Skeletal muscle tissue (tissue), 4 donors: ENCODE data around the gene PPP1R12B. TPM values are rescaled to one million over a fixed set of nuclear protein-coding genes. Genes with fewer than 3 reads are reported as not detected.
"Not testable (repeated sequence)": the region's sequence is repeated elsewhere in the genome, so short reads cannot be mapped to it uniquely, and the experiment has no call there.

ENCODE experiments used
- H3K27ac ChIP-seq: one replicate; pipeline ENCODE4 v1.7.0; 2013; ENCODE audit warnings: mild to moderate bottlenecking, low read depth, low read length, inconsistent platforms
- H3K27me3 ChIP-seq, 3 donors: one replicate each; pipeline ENCODE4 v1.7.0; 2013; ENCODE audit warnings: low read length in 3 of 3; ENCODE audit not compliant: control insufficient read depth in 3 of 3, insufficient read depth in 3 of 3
- H3K36me3 ChIP-seq, 3 donors: one replicate each; pipeline ENCODE4 v1.7.0; 2013; ENCODE audit warnings: low read length in 3 of 3; ENCODE audit not compliant: control insufficient read depth in 3 of 3, insufficient read depth in 3 of 3
- H3K4me1 ChIP-seq, 3 donors: one replicate each; pipeline ENCODE4 v1.7.0; 2013; ENCODE audit warnings: low read length in 3 of 3, mild to moderate bottlenecking in 3 of 3; ENCODE audit not compliant: control insufficient read depth in 3 of 3, insufficient read depth in 3 of 3
- H3K4me3 ChIP-seq, 3 donors: one replicate each; pipeline ENCODE4 v1.7.0; 2013; ENCODE audit warnings: low read length in 3 of 3
- H3K9ac ChIP-seq, 3 donors: one replicate each; pipeline ENCODE4 v1.7.0; 2013; ENCODE audit warnings: low read length in 3 of 3, mild to moderate bottlenecking in 3 of 3, moderate library complexity in 2 of 3, low read depth in 1 of 3
- H3K9me3 ChIP-seq, 3 donors: one replicate each; pipeline ENCODE4 v1.7.0; 2013; ENCODE audit warnings: low read length in 3 of 3; ENCODE audit not compliant: control insufficient read depth in 3 of 3
- total RNA-seq: library from RNA; depleted of rRNA; stranded (reverse); fragments of >200 nt; gene quantifications from one replicate; pipeline ENCODE4 v1.2.3, GENCODE V29; 2014
- donor health status: Osteomylitis.

PPP1R12B gene
- total RNA-seq, 1 donor from 2014 or later = 73.6 TPM

DNA sequence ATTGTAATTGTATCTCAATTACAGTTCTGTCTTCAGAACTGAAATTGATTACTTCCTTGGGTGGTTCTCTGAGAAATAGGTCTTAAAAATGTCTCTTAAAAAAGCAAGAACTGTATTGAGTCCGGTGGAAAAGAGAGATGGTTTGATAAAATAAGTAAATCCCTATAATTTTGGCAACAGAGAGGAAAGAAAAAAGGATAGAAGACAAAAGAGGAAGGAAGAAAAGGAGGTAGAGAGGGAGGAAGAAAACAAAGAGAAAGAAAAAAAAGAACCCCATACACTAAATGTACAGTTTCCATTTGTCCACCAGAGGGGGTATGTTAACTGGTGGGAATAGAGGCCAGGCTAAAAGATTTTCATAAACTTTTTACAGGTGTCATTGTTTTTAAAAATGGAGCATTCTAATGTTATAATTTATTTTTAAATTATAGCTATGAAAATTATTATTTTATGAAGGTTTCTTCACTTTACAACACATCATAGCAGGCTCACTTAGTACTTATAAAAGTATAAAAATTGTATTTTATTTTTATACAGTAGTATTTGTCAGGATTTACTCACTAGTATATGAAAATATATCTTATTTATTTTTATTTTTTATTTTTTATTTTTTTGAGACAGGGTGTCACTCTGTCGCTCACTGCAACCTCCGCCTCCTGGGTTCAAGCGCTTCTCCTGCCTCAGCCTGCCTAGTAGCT, 4.7 kb upstream of the PPP1R12B start:
- Histone ChIP-seq H3K9ac (no peak overlapping the region), H3K27ac (no peak overlapping the region)

GRCh38 chr1:202348005-202348508, 442 bp upstream of the PPP1R12B start:
- H3K27ac ChIP-seq = peak overlapping the region; percentile 92
- no peaks in the 10 kb centered on the region for H3K27me3 ChIP-seq
- H3K4me1 ChIP-seq = peaks cover 8 to 16% (median 11%) of the 10 kb centered on the region in 3 donors
- H3K9ac ChIP-seq = no peak overlapping the region
- H3K9me3 ChIP-seq = no peaks in the 10 kb centered on the region
- H3K36me3 ChIP-seq = peaks cover 0 to 4% (median 0%) of the 10 kb centered on the region in 3 donors
- H3K4me3 ChIP-seq = peak overlapping the region in 1 of 3 donors; percentile 3

More for the DNA sequence above, 4.7 kb upstream of the PPP1R12B start:
- Histone ChIP-seq H3K27me3 (no peaks in the 10 kb centered on the region), H3K4me1 (peaks cover 1 to 6% (median 6%) of the 10 kb centered on the region in 3 donors), H3K4me3 (no peak overlapping the region), H3K9me3 (no peaks in the 10 kb centered on the region), H3K36me3 (peaks cover 0 to 1% (median 0%) of the 10 kb centered on the region in 3 donors)

- Histone ChIP-seq H3K9me3 (no peaks in the 10 kb centered on the region), H3K9ac (peak overlapping the region; percentile 95 to 98 (median 97)), H3K27ac (peak overlapping the region; percentile 92), H3K4me3 (peak overlapping the region; percentile 93 to 98 (median 94)), H3K27me3 (no peaks in the 10 kb centered on the region), H3K4me1 (peaks cover 8 to 16% (median 11%) of the 10 kb centered on the region in 3 donors), H3K36me3 (peaks cover 0 to 4% (median 0%) of the 10 kb centered on the region in 3 donors)
Observed at GRCh38 chr1:202349206-202349928, 868 bp downstream of the PPP1R12B start.

DNA sequence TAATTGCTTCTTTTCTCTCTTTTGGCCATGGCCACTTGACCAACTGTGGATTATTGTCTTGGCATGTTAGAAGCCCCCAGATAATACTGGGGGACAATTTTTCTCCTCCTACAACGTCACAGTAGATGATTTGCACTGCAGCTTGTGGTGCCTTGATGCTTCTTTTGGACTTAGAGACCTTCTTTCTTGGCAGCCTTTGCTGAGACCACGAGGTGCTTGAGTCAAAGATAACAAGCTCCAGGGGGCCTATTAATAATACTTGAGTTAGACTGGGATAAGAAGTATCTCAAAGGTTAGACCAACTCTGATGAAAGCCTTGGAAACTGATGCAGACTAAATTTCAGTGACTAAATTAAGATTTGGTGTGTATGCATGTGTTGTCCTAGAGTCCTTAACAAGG, 3.2 kb downstream of the PPP1R12B start:
- Histone ChIP-seq H3K27me3 (no peaks in the 10 kb centered on the region), H3K27ac (no peak overlapping the region), H3K36me3 (peaks cover 0 to 4% (median 0%) of the 10 kb centered on the region in 3 donors), H3K4me3 (peak overlapping the region in 2 of 3 donors; percentile 22 to 35), H3K9ac (no peak overlapping the region), H3K9me3 (no peaks in the 10 kb centered on the region), H3K4me1 (peaks cover 8 to 16% (median 11%) of the 10 kb centered on the region in 3 donors)

DNA sequence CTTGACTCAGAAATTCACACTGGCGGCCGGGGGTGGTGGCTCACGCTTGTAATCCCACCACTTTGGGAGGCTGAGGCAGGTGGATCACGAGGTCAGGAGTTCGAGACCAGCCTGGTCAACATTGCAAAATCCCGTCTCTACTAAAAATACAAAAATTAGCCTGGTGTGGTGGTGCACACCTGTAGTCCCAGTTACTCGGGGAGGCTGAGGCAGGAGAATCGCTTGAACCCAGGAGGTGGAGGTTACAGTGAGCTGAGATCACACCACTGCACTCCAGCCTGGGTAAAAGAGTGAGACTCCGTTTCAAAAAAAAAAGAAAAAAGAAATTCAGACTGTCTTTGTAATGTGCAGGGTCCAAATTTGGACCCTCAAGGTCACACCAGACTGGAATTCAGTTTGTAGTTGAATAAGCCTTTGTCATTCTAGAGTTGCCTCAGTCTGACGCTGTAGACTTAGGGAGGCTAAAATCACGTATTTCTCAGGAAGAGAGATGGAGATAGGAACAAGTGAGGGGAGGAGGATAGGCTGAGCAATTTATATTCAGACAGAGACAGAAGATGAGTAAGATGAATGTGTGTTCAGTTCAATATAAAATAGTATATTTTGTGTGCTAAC, 4.2 kb downstream of the PPP1R12B start:
- H3K4me3 ChIP-seq, H3K36me3 ChIP-seq, H3K27ac ChIP-seq, H3K9ac ChIP-seq, H3K27me3 ChIP-seq, H3K9me3 ChIP-seq: not testable (repeated sequence)
- H3K4me1 ChIP-seq = peaks cover 8 to 16% (median 11%) of the 10 kb centered on the region in 3 donors

GRCh38 chr1:202355944-202356553, 7.5 kb downstream of the PPP1R12B start:
- Histone ChIP-seq H3K9me3 (no peaks in the 10 kb centered on the region), H3K4me1 (peaks cover 0 to 10% (median 4%) of the 10 kb centered on the region in 3 donors), H3K27ac (no peak overlapping the region), H3K9ac (no peak overlapping the region), H3K27me3 (no peaks in the 10 kb centered on the region), H3K36me3 (no peaks in the 10 kb centered on the region), H3K4me3 (no peak overlapping the region)

DNA sequence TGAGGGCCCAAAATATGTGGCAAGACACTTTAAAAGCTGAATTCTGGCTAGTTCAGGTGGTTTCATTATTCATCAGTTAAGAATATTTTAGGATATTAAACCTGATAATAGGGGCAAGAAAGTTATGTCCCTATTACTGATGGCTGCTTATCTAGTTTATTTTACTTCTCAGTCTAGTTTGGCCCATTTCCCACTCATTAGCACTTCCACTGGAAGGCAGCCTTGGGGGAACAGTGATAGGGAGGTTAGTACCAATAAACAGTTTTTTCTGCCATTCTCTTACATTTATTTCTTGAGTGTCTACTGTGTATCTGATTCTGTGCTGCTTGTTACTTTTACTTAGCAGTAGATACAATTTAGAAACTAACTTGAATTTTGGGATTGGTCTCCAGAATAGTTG, 9.0 kb downstream of the PPP1R12B start:
- Histone ChIP-seq H3K27me3 (no peaks in the 10 kb centered on the region), H3K9ac (no peak overlapping the region), H3K4me3 (no peak overlapping the region), H3K4me1 (peaks cover 0 to 2% (median 0%) of the 10 kb centered on the region in 3 donors), H3K27ac (no peak overlapping the region), H3K9me3 (no peaks in the 10 kb centered on the region), H3K36me3 (no peaks in the 10 kb centered on the region)

GRCh38 chr1:202361224-202361623, 12.7 kb downstream of the PPP1R12B start:
- Histone ChIP-seq H3K36me3 (no peaks in the 10 kb centered on the region), H3K9ac (no peak overlapping the region), H3K27ac (no peak overlapping the region), H3K9me3 (no peaks in the 10 kb centered on the region), H3K4me3 (no peak overlapping the region), H3K4me1 (peaks cover 6 to 10% (median 7%) of the 10 kb centered on the region in 3 donors), H3K27me3 (no peaks in the 10 kb centered on the region)

GRCh38 chr1:202361701-202362100, 13.2 kb downstream of the PPP1R12B start:
- H3K36me3 ChIP-seq = no peaks in the 10 kb centered on the region
- H3K9me3 ChIP-seq = no peaks in the 10 kb centered on the region
- peaks cover 6 to 10% (median 7%) of the 10 kb centered on the region in 3 donors for H3K4me1 ChIP-seq
- H3K27ac ChIP-seq = no peak overlapping the region
- no peak overlapping the region for H3K9ac ChIP-seq
- H3K4me3 ChIP-seq = no peak overlapping the region
- H3K27me3 ChIP-seq = no peaks in the 10 kb centered on the region
